HG02759 (cell line): ENCODE data around the gene KRT8.

ENCODE experiments used
- ATAC-seq: cut with Tn5 transposase; IDR thresholded peaks from one replicate; pipeline ENCODE4 v1.9.1; 2021; ENCODE audit warnings: mild to moderate bottlenecking, moderate library complexity; ENCODE audit not compliant: unreplicated experiment

Gene KRT8

GRCh38 chr12:52849511-52849910, 55.4 kb downstream of the KRT8 start:
- no peak for ATAC-seq

- no peak for ATAC-seq
Measured at GRCh38 chr12:52848661-52849255, 56.1 kb downstream of the KRT8 start, which contains the start of gene KRT78. TSS of gene KRT78 (minus strand) at chr12:52848994. CDS start at chr12:52848930, 64 bp downstream.

DNA sequence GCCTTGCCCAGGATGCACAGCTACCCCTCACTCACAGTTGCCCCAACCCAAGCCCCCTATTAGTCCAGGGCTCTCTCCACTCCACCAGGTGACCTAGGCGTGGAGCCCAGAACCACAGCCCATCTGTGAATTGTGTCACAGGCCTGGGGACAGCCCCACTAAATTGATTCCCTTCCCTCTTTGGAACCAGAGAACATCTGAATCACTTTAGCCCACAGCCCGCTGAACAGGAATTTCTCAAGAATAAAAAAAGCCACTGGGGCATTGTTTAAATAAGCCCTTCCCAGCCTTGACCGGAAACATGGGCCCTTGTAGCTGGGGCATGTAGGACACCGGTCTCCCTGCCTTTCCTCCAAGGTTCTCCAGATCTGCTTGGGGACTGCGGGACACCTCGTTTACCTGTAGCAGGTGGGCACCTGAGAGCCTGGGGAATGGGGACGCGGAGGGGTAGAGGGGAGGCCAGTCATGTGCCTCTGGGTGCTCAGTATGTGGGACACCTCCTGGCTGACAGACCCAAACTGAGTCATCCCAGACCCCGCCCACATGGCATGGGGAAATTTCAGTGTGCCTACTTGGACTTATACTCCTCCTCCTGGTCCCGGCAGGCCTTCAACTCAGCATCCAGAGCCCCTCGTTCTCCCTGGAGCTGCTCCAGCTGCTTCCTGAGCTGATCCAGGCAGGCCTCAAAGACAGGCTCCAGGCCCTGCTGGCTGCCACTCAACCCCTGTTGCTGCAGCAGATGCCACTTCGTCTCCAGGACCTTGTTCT, 57.4 kb downstream of the KRT8 start:
- no peak for ATAC-seq
